Left colon (tissue), 2 donors: ENCODE results near the gene DIPK1B. TPM values are rescaled to one million over a fixed set of nuclear protein-coding genes. Genes with fewer than 3 reads are reported as not detected.
"Not testable (repeated sequence)": the region's sequence is repeated elsewhere in the genome, so short reads cannot be mapped to it uniquely, and the experiment has no call there.

Experiments
- ATAC-seq: fragments of 200-7000 bp; cut with Tn5 transposase; one replicate; pipeline ENCODE4 v1.9.1; 2020; ENCODE audit warnings: mild to moderate bottlenecking, moderate library complexity
- DNase-seq, 2 donors: peaks; one replicate each; pipeline ENCODE4 v3.0.0-alpha.2; 2020
- intact Hi-C, 2 donors: fragments of 100-400 bp; cut with DNase I in 1 of 2; cut with micrococcal nuclease in 1 of 2; formaldehyde crosslinking; loops; one replicate each; pipeline versions ENCODE4 v1.11.2 to v1.14.0; 2022; cut with DNase I, micrococcal nuclease
- total RNA-seq, 2 donors: library from RNA; stranded (reverse); fragmentation: NEBNext Ultra II Directional; extraction: Animal tissue kit (Norgen Biotek cat#: 25700); gene quantifications; one replicate each; pipeline ENCODE4 v1.2.1, GENCODE V29; 2021
- donor health status: DM: no; HTN: no; CAD: no.
- donor health status: DM: yes; HTN: yes; CAD: no.

DIPK1B gene
- total RNA-seq, 2 donors from 2014 or later = 1.3 to 2.1 TPM

DNA sequence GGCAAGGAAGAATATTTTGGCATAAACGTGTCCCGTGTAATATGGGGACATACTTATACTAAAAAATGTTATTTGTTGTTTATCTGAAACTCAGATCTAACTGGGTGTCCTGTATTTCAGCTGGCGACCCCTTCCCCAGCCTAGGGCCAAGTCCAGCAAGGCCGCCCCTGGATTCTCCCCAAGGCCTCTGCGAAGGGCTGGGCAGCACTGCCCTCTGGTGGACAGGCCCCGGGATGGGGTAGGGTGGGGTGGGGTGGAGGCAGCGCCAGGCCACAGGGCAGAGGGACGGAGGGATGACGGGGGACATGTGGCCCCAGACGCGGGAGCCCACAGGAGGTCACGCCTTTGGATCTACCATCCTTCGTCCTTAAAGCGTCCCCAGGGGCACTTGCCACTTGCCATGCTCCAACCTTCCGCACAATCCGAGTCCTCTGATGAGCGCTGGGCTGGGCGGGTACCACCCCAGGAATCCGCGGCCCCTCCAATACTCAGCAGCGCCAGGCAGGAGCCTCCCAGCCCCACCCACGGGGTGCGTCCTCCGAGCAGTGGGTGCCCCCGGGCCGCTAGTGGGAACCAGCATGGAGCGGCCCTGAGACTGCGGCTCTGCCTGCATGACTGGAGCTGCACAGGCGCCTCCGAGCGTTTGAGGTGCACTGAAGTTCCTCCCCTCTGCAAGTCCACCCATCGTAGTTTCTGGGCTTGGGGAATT, 18.1 kb upstream of the DIPK1B start:
- DNase-seq (peak; percentile 73 to 86), ATAC-seq (peak; percentile 59)
- intact Hi-C loops = no loop called here

DNA sequence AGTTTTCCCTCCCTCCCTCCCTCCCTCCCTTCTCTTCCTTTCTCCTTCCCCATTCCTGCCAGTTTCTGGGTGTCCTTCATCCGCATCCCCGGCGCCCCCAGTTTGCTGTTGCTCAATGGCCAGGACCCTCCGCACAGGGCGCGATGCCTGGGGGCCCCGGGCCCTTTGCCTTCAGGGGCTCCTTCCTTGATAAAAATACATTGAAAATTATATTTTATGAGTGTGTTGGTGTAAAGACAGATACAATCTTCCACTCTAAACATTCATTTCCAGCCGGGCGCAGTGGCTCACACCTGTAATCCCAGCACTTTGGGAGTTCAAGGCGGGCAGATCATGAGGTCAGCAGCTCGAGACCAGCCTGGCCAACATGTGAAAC, 17.5 kb upstream of the DIPK1B start:
- intact Hi-C loops = no loop called here
- DNase-seq (no peak), ATAC-seq (no peak)

DNA sequence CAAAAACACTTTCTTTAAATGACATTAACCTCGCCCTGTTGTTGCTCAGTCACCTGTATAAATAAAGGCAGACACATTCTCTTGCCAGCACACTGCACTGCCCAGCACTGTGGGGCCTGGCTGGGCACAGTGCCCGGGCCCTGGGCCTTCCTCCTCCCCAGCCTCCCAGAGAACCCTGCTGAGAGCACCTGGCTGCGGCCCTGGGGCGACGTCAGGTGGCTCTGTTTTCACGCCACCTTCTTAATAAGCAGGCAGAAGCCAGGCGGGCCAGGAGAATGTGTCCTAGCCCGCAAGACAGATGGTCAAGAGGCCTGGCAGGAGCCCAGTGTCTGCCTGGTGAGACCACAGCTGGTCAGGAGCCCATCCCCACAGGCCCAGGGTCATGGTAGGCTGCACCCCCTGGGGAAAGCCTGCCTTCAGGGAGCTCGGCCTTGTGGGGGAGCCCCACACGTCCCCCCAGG, 16.9 kb upstream of the DIPK1B start:
- ATAC-seq (peak; percentile 52), DNase-seq (peak; percentile 76 to 81)
- intact Hi-C loops = no loop called here

DNA sequence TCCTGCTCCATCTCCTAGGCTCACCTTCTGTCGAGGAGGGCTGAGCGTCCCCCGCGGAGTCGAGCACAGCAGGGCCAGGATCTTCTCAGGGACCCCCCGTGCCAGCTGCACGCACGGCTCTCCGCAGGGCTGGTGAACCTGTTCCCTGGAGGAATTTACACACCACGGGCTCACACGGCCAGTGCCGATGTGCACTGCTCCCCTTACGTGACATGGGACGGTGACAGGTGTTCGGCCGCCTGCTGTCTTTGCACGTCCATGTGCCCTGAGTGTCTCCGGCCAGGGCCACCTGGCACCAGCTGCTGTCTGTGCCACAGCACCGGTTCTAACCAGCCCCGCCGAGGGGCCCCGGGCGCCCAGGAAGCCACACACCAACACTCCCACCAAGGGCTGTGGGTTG, 16.4 kb upstream of the DIPK1B start:
- DNase-seq (peak in 1 of 2 donors; percentile 67), ATAC-seq (no peak)
- intact Hi-C loops = no loop called here

DNA sequence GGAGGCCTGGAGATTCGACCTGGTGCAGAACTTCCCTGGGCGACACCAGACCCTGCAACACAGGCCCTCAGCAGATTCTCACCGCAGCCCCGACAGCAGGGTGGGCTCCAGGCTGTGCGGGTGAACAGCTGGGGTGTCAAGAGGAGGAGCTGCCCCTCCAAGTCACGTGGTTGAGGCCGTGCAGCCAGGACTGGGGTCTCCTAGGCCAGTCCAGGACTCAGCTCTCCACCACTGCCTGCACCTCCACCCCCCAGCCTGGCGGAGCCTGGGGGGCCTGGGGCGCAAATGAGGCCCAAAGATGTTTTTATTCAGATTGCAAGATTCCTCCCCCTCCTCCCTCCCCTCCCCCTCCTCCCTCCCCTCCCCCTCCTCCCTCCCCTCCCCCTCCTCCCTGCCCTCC, 15.9 kb upstream of the DIPK1B start:
- intact Hi-C loops = no loop called here
- DNase-seq (no peak), ATAC-seq (no peak)

DNA sequence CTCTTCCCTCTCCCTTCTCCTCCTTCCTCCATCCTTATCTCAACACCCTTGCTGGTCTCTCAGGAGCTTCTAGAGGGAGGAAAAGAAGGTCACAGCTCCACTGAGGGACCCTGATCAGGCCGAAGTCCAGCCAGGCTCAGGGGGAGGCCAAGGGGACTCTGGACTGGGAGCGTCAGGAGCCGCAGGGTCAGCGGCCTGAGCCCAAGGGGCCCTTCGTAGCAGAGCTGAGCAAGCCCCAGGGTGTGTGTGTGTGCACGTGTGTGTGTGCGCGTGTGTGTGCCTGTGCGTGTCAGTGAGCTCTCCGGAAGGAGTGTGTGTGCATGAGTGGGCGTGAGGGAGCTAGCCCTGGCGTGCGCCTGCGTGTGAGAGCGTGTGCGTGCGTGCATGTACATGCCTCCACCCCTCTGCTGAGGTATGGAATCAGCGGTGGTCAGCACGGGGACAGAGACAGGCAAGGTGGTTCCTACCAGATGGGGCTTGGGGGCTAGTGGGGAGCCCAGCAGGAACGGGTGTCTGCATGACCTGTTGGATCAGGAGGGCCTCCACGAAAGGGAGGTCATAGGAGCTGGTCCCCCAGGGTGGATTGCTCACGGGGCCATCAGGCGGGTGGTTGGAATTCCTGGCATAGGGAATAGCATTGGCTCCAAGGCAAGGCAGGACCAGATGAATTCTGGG, 15.1 kb upstream of the DIPK1B start:
- ATAC-seq (peak; percentile 2), DNase-seq (no peak)
- intact Hi-C loops = no loop called here

DNA sequence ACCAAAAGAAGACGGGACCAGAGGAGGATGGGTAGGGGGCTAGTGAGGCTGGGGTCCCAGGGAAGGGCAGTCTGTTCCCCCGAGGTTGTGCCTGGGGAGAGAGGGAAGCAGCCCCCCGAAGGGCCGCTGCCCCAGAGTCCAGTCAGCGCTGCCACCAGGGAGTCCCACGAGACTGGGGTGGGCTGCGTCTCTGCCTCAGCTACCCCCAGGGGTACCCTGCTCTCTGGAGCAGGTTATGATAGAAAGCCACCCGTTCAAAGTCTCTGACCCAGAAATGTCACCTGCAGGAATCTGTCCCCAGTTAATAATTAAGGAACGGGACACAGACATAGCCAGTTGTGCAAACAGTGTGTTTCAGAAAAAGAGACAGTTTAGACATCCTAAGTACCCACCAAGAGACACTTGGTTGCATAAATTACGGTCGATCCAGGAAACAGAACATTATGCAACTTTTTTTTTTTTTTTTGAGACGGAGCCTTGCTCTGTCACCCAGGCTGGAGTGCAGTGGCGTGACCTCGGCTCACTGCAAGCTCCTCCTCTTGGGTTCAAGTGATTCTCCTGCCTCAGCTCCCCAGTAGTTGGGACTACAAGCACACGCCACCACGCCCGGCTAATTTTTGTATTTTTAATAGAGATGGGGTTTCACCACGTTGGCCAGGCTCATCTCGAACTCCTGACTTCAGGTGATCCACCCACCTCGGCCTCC, 14.4 kb upstream of the DIPK1B start:
- ATAC-seq (no peak), DNase-seq (no peak)
- intact Hi-C loops = no loop called here

DNA sequence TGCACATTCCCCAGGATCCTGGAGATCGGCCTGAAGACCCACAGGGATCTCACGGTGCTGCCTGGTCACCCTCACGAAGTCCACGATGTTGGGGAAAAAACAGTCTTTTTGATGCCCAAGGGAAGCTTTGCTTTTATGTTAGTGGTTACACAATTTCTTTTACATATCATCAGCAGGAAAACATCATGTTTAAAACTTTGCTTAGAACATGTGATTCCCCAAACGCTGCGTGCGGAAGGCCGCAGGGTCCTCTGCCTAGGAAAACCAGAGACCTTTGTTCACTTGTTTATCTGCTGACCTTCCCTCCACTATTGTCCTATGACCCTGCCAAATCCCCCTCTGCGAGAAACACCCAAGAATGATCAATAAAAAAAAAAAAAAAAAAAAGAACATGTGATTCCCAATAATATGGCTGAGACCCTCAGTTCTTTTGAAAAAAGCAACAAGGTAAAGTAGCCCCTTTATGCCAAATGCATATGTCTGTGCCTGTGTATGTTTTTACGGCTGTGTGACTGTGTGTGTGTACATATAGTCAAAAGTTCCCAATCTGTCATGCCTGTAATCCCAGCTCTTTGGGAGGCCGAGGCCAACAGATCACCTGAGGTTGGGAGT, 13.6 kb upstream of the DIPK1B start:
- intact Hi-C loops = no loop called here
- no peak for ATAC-seq
- no peak for DNase-seq

DNA sequence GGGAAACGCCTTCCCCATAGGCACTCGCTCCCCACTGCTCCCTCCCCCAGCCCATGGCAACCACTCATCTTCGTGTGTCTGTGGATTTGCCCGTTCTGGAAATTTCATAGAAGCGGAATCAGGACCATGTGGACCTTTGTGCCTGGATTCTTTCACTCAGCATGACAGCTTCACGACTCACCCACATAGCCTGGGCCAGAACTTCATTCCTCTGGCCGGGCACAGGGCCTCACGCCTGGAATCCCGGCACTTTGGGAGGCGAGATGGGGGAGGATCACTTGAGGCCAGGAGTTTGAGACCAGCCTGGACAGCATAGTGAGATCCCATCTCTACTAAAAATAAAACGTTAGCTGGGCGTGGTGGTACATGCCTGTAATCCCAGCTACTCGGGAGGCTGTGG, 12.1 kb upstream of the DIPK1B start:
- intact Hi-C loops = no loop called here
- DNase-seq = no peak
- no peak for ATAC-seq

DNA sequence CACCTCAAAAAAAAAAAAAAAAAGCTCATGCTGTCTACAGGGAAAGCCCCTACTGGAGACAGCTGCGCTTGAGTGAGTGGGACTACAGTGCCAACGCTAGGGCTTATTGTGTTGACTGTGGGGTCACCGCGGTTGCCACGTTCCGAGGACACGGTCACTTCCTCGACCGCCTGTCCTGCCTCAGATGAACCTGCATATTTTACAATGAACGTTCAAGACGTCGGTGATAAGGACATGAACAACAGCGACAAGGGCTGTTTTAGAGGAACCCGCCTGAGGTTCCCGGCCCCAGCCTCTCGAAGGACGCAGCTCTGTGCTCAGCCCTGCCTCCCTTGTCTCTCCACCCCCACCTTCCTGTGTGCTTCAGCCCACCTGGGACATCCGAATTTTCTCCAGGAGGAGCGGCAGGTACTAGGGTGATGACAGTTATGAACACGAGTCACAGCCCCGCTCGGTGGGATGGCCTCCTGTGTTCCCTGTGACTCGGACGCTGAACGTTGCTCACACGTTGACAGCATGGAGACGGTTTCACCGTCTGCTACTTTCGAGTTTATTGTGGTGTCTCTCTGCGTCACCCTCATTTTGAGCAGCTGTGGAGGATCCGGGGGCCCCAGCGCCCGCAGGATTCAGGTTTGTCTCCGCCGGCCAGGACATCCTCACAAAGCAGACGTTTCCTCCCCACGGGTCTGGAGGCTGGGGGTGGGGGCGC, 11.3 kb upstream of the DIPK1B start:
- no peak for DNase-seq
- intact Hi-C loops = no loop called here
- ATAC-seq = peak; percentile 22

DNA sequence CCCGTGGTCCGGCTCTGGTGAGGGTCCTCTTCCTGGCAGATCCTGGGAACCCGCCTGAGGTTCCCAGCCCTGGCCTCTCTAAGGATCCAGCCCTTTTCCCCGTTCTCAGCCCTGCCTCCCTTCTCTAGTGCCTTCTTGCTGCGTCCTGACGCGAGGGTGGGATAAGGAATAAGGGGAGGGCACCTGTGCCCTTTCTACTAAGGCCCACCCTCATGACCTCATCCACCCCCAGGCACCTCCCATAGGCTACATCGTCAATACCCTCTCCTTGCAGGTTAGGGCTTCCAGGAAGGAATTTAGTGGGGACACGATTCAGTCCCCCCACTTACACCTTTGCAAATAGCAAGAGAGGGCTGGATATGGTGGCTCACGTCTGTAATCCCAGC, 10.7 kb upstream of the DIPK1B start:
- no peak for ATAC-seq
- intact Hi-C loops = no loop called here
- no peak for DNase-seq

DNA sequence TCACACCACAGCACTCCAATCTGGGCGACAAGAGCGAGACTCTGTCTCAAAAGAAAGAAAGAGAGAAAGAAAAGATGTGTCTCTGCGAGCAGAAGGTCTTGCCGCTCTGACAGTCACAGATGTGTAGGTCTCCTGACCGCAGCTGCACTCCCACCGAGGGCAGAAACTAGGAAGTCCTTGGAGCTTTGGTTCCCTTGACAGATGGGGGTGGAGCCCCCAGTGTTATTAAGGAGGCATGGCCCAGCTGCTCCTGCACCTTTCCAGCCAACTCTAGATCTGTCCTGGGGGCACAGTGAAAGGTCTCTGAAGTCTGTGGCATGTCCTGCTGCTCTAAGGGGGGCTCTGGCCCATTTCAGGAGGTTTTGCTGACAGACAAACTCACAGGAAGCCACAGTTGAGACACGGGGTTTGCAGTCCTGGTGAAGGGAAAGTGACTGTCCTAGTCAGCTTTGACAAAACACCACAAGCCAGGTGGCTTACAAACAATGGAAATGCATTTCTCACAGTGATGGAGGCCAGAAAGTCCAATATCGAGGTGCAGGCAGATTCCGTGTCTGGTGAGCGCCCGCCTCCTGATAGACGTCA, 9.0 kb upstream of the DIPK1B start:
- no peak for ATAC-seq

DNA sequence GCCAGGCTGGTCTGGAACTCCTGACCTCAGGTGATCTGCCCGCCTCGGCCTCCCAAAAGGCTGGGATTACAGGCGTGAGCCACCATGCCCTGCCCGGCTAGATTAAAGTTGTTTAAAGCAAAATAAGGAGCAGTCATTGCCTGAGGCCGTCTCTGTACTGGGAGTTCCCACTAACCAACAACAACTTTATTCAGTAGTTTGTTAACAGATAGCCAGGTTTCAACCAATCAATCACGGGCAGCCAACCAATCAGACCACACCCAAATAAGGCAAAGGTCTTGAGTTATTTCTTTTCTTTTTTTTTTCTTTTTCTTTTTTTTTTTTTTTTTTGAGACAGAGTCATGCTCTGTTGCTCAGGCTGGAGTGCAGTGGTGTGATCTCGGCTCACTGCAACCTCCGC, 7.6 kb upstream of the DIPK1B start:
- intact Hi-C loops = not testable (repeated sequence)
- peak; percentile 28 for ATAC-seq

More for the DNA sequence above, 9.0 kb upstream of the DIPK1B start:
- DNase-seq = no peak
- intact Hi-C loops = no loop called here

DNA sequence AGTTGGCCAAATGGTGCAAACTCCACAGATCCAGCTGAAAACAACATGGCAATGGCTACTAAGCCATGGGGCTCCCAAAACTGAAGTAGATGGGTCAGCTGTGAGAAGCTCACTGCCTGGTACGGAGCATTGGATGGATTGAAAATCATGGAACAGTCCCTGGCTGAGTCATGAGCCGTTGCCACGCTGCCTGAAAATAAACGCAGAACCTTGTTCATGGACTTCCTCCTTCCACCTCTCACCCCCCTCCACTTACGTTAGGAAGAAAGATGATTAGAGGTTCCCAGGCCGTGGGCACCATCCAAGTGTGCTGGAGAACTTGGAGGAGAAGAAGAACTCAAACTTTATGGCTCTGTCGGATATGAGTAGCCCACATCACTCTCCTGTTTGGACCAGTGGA, 6.8 kb upstream of the DIPK1B start:
- ATAC-seq (no peak), DNase-seq (no peak)
- intact Hi-C loops = no loop called here

More for the DNA sequence above, 7.6 kb upstream of the DIPK1B start:
- not testable (repeated sequence) for DNase-seq

DNA sequence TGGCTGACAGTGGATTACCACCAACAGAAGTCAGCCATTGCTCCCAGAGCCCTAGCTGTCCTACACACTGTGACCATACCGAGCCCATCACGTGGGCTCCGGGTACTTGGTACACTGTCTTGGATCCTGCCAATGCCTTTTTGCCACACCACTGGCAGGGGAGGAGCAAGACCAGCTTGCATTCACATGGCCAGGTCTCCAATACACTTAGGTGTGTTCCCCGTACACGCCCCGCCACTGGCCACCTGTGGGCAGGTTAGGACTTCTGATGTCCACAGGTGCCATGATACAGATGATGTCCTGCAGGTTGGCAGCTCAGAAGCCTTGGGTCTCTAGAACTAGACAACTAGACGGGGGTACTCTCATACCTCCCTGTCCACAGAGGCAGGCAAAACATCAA, 5.4 kb upstream of the DIPK1B start:
- intact Hi-C loops = no loop called here
- ATAC-seq (no peak), DNase-seq (no peak)

DNA sequence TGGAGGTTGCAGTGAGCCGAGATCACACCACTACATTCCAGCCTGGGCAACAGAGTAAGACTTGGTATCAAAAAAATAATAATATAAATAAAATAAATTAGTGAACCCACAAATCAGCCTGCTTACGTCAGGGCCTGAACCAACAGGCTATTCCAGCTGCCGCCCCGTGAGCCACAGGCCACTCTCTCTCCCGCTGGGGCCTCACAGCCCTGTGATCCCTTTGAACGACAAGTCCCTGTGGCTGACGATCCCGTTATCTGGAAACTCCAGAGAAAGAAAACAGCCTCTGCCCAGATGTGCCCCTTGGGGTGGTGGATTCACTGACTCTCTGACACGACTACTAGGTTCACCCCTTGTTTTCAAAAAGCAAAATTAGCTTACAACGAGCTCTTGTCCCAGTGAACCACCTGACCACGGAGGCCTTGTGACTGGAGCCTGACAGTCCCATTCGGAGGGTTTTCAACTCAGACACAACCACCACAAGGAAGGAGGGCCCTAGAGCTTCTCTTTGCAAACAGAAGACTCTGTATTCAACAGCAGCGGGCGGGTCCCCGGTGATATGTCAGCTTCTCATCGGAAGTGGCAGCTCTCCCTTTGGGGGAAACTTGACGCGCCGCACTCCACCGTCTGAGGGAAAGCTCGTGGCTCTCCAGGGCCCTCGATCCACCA, 4.4 kb upstream of the DIPK1B start:
- intact Hi-C loops = no loop called here
- DNase-seq = no peak
- ATAC-seq = no peak

DNA sequence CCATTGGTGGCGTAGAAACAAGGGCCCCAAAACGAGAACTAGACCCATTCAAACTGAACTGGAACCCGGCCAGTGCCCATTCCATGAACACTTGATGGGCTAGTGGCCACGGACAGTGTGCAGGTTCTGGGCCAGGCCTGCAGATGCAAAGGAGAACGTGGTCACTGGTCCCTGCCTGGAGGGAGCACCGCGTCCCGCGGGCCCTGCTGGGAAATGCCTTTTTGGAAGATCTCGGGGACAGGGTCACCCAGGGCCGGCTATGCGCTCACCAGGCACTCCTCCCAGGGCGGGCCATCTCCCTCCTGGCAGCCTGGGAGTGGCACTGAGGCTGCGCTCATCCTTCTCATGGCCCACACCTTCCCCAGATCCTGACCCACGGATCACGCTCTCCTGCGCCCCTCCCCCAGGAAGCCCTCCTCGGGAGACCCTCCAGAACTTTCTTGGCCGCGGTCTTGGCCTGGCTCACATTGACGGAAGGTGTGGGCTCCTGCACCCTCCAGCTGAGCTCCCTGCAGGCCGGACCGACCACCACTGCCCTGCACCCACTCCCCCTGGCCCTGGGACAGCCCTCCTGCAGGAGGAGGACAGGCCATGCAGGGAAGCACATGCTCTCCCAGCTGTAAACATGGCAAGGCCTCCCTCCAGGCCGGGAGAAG, 2.8 kb upstream of the DIPK1B start:
- ATAC-seq = no peak
- no peak for DNase-seq
- intact Hi-C loops = no loop called here

DNA sequence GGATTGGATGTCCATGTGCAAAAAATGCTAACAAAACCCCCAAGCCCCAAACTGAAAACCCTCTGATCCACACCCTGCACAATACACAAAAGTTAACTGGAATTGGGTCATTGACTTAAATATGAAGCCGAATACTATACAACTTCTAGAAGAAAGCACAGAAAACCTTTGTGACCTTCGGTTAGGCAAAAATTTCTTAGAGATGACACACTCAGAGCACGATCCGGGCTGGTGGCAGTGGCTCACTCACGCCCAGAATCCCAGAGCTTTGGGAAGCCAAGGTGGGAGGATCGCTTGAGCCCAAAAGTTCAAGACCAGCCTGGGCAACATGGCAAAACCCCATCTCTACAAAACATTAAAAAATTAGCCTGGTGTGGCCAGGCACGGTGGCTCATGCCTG, 1.8 kb upstream of the DIPK1B start:
- ATAC-seq (no peak), DNase-seq (no peak)
- intact Hi-C loops = no loop called here
